Stimulated activated CD8-positive, alpha-beta memory T cell treated with anti-CD3 and anti-CD28 coated beads, Interleukin-4, amount 100 ng/mL, for 4 hours (primary cell): Measurements from ENCODE around the gene RAB3C.

Source experiments
- DNase-seq, 2 donors: peaks; one replicate each; pipeline ENCODE4 v3.0.0-alpha.2; 2020; ENCODE audit warnings: low read depth in 2 of 2, low spot score in 1 of 2

Gene RAB3C

GRCh38 chr5:58770136-58770535 lies 187.3 kb downstream of the RAB3C start:
- no peak for DNase-seq

- no peak for DNase-seq
Measured at GRCh38 chr5:58771796-58772195, 188.9 kb downstream of the RAB3C start.

GRCh38 chr5:58773744-58774441 lies 191.0 kb downstream of the RAB3C start:
- no peak for DNase-seq

DNA sequence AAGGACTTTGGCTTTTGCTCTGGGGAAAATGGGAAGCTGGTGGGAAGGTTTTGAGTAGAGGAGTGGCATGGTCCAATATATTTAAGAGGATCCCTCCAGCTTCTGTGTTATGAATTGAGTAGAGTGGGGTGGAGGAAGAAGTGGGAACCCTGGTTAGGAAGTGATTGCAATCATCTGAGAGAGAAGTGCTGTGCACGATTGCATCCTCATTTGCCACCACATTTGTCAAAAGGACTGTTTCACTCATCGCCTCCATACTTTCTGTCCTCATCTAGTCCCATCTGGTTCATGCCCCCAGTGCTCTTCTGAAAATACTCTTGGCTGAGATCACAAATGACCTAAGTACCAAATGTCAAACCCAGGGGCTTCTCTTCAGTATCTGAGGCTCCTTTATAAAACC lies 192.1 kb downstream of the RAB3C start:
- DNase-seq, result no peak

GRCh38 chr5:58775701-58776262 lies 192.9 kb downstream of the RAB3C start:
- DNase-seq, result no peak

GRCh38 chr5:58776559-58776958 lies 193.7 kb downstream of the RAB3C start:
- DNase-seq, result no peak

GRCh38 chr5:58778888-58779287 lies 196.0 kb downstream of the RAB3C start:
- DNase-seq, result no peak

- DNase-seq, result no peak
Measured at GRCh38 chr5:58786035-58786434, 203.2 kb downstream of the RAB3C start.

DNA sequence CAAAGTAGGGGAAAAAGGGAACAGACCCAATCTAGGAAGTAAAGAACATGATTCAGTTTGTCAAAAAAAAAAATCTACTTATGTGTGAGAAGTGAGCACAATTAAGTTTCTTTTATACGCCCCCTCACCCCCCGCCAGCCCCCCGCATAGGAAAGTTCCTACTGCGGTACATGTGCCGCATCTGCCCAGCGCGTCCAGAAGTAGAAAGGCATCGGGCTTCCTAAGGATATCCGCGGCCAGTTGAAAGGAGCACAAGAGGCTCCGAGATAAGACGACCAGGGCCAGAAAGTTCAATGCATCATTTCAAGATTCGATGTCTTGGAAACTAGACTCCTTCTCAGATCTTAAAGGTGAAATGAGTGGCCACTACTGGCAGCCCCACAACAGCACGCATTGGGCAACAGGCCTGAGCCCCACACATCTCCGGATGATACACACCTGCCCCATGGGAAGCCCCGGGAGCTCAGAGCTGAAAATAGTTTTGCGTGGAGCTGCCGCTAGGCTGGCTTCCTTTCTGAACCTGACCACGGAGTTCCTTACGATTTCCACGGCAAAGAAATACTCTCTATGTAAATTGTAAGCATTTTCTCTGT lies 203.9 kb downstream of the RAB3C start:
- DNase-seq, result no peak

- no peak for DNase-seq
Measured at GRCh38 chr5:58787987-58788386, 205.1 kb downstream of the RAB3C start.

- no peak for DNase-seq
Measured at GRCh38 chr5:58793888-58794657, 211.2 kb downstream of the RAB3C start.

DNA sequence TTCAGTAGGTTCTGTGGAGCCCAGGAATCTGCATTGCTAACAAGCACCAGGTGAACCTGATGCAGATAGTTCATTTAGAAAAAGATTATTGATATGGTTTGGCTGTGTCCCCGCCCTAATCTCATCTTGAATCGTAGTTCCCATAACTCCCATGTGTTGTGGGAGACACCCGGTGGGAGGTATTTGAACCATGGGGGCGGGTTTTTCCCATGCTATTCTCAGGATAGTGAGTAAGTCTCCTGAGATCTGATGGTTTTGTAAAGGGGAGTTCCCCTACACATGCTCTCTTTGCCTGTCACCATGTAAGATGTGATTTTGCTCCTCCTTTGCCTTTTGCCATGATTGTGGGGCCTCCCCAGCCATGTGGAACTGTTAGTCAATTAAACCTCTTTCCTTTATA lies 212.0 kb downstream of the RAB3C start:
- no peak for DNase-seq

DNA sequence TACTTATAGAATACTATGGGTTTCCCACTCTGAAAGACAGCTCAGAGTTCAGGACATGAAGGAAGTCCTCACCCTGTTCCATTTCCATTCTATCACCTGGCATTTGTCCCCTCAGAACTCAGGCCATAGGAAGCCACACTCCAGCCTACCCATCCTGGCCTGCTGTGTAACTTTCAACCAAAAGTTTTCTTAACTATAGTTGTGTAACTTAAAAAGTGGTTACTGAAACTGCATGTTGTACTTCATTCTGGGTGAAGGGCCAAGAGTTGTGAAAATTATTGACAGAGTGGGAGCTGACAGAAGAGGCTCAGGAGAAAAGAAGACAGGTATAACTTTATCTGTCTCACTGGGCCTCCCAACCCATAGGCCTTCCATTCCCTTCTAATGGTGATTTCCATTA lies 212.5 kb downstream of the RAB3C start:
- no peak for DNase-seq

DNA sequence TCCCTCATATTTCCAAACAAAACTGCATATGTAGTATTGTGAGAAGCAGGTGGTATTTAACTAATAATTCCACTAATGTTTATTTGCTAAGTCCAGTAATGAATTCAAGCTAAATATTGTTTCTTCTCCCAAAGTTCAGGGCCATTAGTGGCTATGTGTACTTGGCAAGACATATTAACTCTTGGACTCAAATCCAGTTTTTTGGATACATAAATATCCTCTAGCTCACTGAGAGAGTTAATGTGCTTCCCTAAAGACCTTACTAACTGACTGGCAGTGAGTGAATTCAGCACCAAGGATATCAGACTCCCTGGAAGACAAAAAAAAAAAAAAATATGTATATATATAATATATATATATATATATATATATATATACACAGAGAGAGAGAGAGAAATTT lies 214.1 kb downstream of the RAB3C start:
- no peak for DNase-seq

GRCh38 chr5:58800356-58800755 lies 217.5 kb downstream of the RAB3C start:
- no peak for DNase-seq

- DNase-seq, result no peak
Measured at GRCh38 chr5:58800861-58801540, 218.1 kb downstream of the RAB3C start.

GRCh38 chr5:58803056-58803455 lies 220.2 kb downstream of the RAB3C start:
- no peak for DNase-seq

GRCh38 chr5:58804291-58804690 lies 221.4 kb downstream of the RAB3C start:
- DNase-seq, result no peak

DNA sequence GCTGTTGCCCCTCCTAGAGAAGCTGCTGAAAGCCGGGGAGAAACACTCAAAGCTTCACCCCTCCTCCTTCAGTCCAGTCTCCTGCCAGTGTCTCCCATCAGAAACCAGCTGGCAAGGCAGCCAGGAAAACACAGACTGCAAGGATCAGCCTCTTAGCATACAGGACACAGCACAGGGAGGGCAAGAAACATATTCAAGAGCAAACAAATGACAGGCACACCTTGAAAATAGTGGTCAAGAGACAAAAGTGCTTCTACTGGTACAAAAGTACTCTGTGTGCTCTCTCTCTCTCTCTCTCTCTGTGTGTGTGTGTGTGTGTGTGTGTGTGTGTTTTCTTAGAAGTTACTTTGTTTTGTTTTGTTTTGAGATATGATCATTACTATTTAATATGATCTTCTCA lies 227.2 kb downstream of the RAB3C start:
- DNase-seq, result no peak

- no peak for DNase-seq
Measured at GRCh38 chr5:58813855-58814254, 231.0 kb downstream of the RAB3C start.

DNA sequence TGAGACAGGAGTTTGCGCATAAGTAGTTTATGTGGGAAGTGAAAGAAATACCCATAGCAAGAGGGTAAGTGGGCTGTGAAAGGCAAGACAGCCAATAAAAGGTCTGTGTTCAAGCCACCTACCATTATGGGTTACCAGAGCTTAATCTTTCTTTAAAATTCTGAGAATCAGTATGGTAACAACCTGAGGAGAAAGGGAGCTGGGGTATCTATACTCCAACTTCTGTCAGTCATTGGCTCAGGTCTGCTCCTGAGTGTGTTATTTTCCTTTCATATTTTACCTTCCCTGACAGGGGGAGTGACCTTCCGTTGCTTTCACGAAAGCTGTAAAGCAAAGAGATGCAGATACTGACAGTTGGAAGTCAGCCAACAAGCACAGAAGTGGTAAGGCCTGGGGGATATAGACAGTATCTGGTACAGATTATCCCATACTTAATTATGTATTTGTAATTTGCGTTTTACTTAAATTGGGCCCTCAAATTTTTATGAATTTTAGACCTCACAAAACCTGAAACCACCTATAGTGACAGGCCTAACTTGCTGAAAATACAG lies 233.4 kb downstream of the RAB3C start:
- no peak for DNase-seq
